SHP77 treated with DMSO at 0.1 percent for 48 hours (cell line): Measurements from ENCODE around the gene BSPRY.
A peak's percentile ranks its signal among the peaks of the same experiment; 100 is the strongest.
"Not testable (repeated sequence)": the region's sequence is repeated elsewhere in the genome, so short reads cannot be mapped to it uniquely, and the experiment has no call there.

ENCODE experiments used
- DNase-seq: peaks from one replicate; lab custom pipeline; 2025; lab: John Stamatoyannopoulos, UW

BSPRY gene

DNA sequence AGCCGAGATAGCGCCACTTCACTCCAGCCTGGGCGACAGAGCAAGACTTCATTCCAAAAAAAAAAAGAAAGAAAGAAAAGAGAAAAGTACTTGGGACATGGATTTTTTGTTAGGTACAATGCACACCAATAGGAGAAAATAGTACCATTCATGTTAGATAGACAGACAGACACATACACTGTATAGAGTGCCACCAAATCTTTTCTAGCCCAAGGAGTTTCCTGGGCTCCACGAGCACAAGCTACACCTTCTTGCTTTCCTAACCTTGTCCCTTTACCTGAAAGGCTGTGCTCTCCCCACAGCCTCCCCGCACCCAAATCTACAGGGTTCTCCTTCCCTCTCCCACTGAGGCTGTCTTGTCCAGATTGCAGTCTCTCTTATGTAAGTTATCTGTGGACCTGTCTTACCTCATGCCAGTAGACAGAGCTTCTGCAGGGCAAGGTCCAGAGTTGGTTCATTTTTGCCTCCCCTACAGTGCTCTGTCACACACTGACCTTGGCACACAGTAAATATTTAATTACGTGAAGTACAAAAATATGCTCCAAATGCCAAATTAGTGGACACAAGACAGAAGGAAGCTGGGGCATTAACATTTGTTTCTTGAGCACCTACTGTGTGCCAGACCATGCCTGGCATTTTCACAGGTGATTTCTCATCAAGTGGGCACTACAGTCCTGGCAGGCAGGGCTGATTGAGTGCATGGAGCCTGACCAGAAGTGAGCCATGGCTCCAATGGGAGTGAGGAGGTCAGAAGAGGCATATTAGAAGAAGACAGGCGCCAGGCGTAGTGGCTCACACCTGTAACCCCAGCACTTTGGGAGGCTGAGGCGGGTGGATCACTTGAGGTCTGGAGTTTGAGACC lies 45.9 kb downstream of the BSPRY start:
- no peak for DNase-seq

DNA sequence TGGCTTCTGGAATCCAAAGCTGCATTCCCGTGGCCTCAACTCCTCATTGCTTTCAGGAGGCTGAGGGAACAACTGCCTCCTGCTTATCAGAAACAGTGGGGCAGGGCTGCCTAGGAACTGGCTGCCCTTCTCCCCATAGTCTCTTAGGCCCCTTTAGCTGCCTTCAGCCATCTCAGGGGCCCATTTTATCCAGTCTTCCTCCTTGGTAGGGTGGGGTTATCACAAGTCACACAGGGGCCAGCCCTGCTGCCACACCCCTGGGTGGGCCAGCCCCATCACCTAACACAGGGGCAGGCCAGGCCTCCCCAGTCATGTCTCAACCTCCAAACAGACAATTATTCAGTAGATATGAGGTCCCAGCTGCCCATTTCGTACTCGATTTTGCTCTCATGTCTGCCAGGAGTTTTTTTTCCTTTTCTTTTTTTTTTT lies 47.9 kb downstream of the BSPRY start:
- no peak for DNase-seq

GRCh38 chr9:113398796-113399195 lies 49.5 kb downstream of the BSPRY start:
- no peak for DNase-seq

GRCh38 chr9:113399646-113400200 lies 50.4 kb downstream of the BSPRY start:
- no peak for DNase-seq

DNA sequence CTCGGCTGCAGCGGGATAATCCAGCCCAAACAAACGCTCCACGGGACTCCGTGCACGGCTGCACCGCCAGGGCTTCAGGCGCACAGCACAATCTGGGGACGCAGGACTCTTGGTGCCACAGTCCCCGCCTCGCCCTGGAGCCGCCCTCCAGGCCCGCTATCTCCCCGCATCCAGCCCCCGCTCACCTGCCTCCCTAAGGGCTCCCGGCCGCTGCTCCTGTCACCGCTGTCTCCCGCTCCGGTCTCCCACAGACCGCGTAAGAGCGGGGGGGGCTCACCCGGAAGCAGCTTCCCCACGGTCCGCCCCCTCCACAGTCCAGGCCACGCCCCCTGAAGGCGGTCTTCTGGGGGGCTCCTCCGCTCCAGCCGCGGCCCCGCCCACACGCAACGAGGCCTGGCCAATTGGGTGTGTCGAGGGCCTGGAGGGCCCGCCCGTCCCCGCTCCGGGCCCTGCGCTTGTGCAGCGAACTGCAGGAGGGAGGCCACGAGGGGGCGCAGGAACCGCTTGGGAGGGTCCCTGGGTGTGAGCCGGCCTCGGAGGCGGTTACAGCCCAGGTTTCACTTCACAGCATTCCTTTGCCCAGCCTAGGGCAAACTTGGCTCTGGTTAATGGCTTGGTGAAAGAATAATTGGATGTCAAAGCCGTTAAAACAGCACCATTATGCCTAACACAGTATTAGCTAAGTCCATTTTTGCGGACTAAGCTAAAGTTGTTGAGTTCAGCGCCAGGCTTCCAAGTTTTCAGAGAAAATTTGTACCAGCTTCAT lies 51.9 kb downstream of the BSPRY start, which contains the start of gene ALAD:
ALAD (minus strand) TSS at position 258 of the 766 bp plus-strand sequence. CDS start 7,725 bp downstream, outside the sequence.
- peak; percentile 92 for DNase-seq

DNA sequence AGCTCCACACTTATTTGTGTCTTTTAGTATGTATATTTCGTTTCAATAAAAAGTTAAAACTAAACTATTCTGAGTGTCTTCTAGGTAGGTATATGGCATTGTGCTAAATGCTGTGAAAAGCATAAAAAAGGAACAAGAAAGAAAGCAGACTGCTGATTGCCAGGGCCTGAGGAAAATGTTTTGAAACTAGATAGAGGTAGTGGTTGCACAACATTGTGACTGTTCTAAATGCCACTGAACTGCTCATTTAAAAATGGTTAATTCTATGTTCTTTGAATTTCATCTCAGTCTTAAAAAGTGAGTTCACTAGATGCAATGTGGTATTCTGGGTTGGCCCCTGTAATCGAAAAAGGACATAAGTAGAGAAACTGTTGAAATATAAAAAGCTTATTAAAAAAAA lies 54.3 kb downstream of the BSPRY start:
- no peak for DNase-seq

DNA sequence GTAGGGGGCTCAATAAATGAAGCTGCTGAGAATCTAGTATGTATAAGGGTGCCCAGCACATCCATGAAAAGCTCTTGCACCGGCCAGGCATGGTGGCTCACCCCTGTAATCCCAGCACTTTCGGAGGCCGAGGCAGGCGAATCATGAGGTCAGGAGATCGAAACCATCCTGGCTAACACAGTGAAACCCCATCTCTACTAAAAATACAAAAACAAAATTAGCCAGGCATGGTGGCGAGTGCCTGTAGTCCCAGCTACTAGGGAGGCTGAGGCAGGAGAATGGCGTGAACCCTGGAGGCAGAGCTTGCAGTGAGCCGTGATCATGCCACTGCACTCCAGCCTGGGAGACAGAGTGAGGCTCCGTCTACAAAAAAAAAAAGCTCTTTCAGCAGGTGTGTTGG lies 57.0 kb downstream of the BSPRY start:
- not testable (repeated sequence) for DNase-seq

DNA sequence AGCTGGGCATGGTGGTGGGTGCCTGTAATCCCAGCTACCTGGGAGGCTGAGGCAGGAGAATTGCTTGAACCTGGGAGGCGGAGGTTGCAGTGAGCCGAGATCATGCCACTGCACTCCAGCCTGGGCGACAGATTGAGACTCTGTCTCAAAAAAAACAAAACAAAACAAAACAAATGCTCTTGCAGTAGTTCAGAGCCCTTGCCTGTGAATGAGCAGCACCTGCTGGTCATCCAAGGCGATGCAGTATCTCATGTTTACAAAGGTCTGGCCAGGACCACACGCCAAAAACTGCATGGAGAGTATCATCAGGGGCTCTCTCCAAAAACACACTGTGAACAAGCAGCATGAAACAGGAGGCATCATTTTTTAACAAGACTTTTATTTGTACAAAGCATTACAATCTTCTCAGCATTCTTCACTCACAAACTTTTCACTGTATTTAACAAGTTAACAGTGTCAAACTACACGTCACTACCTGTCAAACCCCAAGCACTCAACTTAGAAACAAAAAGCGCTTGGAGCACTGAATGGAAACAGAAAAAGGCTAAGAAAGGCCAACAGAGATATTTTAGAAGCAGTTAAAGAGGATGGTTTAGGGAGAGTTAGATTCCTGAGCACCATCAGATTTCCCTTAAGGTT lies 57.7 kb downstream of the BSPRY start:
- DNase-seq, result peak; percentile 38

DNA sequence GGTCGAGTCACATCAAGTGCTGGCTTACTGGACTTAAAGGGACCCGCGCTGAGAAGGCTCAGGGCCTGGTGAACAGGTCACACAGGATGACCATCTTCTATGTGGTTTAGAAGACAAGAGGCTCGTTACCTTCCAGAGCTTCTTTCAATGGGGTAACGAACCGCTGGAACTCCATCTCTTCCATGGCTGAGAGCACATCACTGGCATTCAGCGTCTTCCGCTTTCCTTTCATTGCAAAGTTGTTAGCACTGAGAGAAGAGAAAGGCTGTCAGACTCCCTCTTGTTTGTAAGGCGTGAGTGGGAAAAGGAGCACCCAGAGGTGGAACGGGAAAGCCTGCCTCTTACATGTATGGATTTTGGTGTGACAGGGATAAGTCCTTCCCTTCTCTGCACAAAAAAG lies 60.1 kb downstream of the BSPRY start:
- no peak for DNase-seq

- no peak for DNase-seq
Observed at GRCh38 chr9:113409883-113410206, 60.5 kb downstream of the BSPRY start.

DNA sequence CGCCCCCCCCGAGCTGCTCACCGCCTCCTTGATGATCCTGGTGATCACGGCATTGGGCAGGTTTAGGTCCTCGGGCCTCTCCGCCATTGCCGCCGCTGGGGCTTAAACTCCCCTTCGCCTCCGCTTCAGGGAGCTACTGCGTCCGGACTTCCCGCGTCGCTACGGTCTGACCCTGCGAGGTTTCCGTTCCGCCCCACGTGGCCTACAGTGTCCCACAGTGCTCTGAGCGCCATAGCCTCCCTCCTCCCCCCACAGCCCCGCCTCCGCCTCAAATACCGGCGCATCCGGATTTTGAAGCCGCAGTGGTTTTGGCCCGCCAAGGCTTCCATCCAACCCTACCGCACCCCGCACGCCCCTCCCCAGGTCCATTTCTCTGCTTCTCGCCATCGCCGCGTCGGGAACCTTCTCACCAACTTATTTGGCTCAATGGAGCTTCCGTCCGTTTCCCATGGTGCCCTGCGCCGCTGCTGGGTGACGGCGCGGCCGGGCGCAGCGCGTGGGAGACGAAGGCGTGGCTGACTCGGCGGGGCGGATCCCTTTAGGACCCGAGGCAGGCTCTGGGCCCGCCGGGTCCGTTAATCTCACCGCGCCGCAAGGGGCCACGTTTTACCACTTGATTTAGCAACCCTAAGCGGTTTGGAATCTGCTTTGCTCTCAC lies 61.0 kb downstream of the BSPRY start, which contains the start of the genes C9orf43 and POLE3:
C9orf43 (plus strand) TSS at position 541 of the 658 bp plus-strand sequence. CDS start 2,747 bp downstream, outside the sequence.
POLE3 (minus strand) TSS at position 469 of the 658 bp plus-strand sequence; CDS start at position 87, 382 bp downstream.
- DNase-seq, result peak; percentile 97

DNA sequence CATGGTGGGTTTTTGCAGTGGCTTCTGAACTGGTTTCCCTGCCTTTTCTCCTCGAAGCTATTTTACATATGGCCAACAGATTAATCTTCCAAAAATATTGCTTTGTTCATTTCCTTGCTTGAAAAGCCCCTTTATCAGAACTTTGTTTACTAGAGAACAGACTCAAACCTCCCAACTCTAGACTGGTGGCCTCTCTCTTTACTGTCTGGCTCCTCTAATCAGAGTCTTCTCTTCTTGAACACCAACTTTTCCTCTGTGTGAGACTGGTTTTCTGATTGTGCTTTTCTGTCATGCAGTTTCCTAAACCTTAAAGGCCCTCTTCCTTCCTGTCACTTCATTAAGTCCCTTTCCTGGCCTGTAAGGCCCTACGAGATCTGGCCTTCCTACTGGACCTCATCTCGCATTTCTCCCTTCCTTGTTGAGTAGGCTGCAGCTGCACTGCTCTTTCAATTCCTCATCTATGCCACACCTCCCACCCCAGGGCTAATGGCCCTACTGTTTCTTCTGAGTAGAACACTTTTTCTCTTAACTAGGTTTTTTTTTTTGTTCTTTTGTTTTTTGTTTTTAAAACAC lies 66.9 kb downstream of the BSPRY start:
- DNase-seq, result no peak

DNA sequence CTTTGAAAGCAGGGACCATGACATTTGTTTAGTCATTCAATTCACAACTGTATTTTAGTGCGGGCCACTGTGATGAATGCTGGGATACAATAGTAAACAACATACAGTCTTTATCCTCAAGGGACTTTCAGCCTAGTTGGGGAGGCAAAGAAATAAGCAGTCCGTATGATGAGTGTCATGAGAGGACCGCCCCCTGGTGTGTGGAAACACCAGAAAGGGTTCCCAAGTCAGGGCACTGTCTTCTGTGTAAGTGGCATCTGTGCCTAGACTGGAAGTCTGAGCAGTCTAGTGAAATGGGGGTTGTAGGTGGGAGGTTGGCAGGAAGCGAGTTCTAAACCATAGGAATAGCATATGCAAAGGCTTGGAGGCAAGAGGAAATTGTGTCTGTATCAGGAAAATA lies 68.0 kb downstream of the BSPRY start:
- no peak for DNase-seq
